HCT116 (cell line): Measurements from ENCODE around the gene IGSF21. TPM values are rescaled to one million over a fixed set of nuclear protein-coding genes. Genes with fewer than 3 reads are reported as not detected.
A peak's percentile ranks its signal among the peaks of the same experiment; 100 is the strongest.

Source experiments
- ATAC-seq: fragments of 200-7000 bp; cut with Tn5 transposase; 2 replicates; pipeline ENCODE4 v1.9.1; 2020; ENCODE audit warnings: mild to moderate bottlenecking, moderate library complexity
- BruUV-seq: library from RNA; stranded (reverse); fragments of 400-500 nt; replicated peaks from 2 replicates; lab custom pipeline; 2021; lab: Mats Ljungman, UMichigan
- CTCF ChIA-PET: fragments of 300-600 bp; sonication (Branson Sonifier 250); formaldehyde crosslinking; loops from one replicate; lab custom pipeline; 2021; ENCODE audit warnings: antibody characterized with exemption; lab: Charles Lee
- POLR2A ChIA-PET: fragments of 300-600, 350-600 bp; sonication (Branson Sonifier 250); formaldehyde crosslinking; loops from one replicate; lab custom pipeline; 2021; ENCODE audit warnings: antibody characterized with exemption; lab: Charles Lee
- RAD21 ChIA-PET, 2 experiments: fragments of 300-600 bp; sonication (Branson Sonifier 250); formaldehyde crosslinking; loops; one replicate each; lab custom pipeline; 2023; ENCODE audit warnings: low total read pairs in 2 of 2; ENCODE audit not compliant: uncharacterized antibody in 2 of 2, unreplicated experiment in 2 of 2, low non-redundant PET in 1 of 2; lab: Charles Lee
- DNase-seq: peaks from one replicate; pipeline ENCODE4 v3.0.0-alpha.2; 2010; ENCODE audit warnings: low read depth, low spot score
- H2AFZ ChIP-seq: fragments of 200-600 bp; shearing (Covaris generic), sonication (generic); 2 replicates; pipeline ENCODE4 v1.6.1; 2017; ENCODE audit warnings: low read depth, mixed run types, mixed read lengths, antibody characterized with exemption, low read length; ENCODE audit not compliant: poor library complexity, severe bottlenecking
- H3K27ac ChIP-seq: 2 replicates; pipeline ENCODE4 v1.5.1; 2012; ENCODE audit warnings: low read depth, low read length
- H3K27me3 ChIP-seq: fragments of 200-600 bp; sonication (generic); 2 replicates; pipeline ENCODE4 v1.6.1; 2016; ENCODE audit warnings: mixed run types, low read length, mixed read lengths; ENCODE audit not compliant: insufficient read depth
- H3K36me3 ChIP-seq, 2 experiments: fragments of 200-500 bp in 1 of 2; fragments of 200-600 bp in 1 of 2; sonication (Bioruptor generic) in 1 of 2; sonication (generic) in 1 of 2; 2 replicates each; pipeline versions ENCODE4 v1.5.1 to v1.6.1; 2014 to 2016; ENCODE audit warnings: low read length in 2 of 2, inconsistent platforms in 1 of 2, mixed read lengths in 1 of 2, mixed run types in 1 of 2; ENCODE audit not compliant: insufficient read depth in 2 of 2, control insufficient read depth in 1 of 2
- H3K4me1 ChIP-seq, 2 experiments: fragments of 200-600 bp in 1 of 2; sonication (generic) in 1 of 2; 2 replicates each; pipeline versions ENCODE4 v1.5.1 to v1.6.1; 2012 to 2017; ENCODE audit warnings: low read length in 2 of 2, inconsistent platforms in 1 of 2, mild to moderate bottlenecking in 1 of 2, mixed read lengths in 1 of 2, mixed run types in 1 of 2, moderate library complexity in 1 of 2; ENCODE audit not compliant: insufficient read depth in 2 of 2, control insufficient read depth in 1 of 2
- H3K4me2 ChIP-seq: fragments of 200-600 bp; sonication (generic); 2 replicates; pipeline ENCODE4 v1.6.1; 2017; ENCODE audit warnings: mixed run types, low read length, mixed read lengths
- H3K4me3 ChIP-seq, 2 experiments: fragments of 200-600 bp in 1 of 2; sonication (generic) in 1 of 2; replicated peaks in 1 of 2; 2 replicates each; pipeline ENCODE4 v1.5.1; 2011 to 2016; ENCODE audit warnings: low read length in 2 of 2, control low read depth in 1 of 2, low read depth in 1 of 2, mild to moderate bottlenecking in 1 of 2, mixed read lengths in 1 of 2, mixed run types in 1 of 2
- H3K79me2 ChIP-seq: fragments of 200-600 bp; sonication (generic); 2 replicates; pipeline ENCODE4 v1.6.1; 2017; ENCODE audit warnings: mild to moderate bottlenecking, mixed run types, low read length, moderate library complexity, mixed read lengths; ENCODE audit not compliant: insufficient read depth
- H3K9ac ChIP-seq: fragments of 200-600 bp; sonication (generic); 2 replicates; pipeline ENCODE4 v1.6.1; 2016; ENCODE audit warnings: low read length, mixed read lengths
- H3K9me2 ChIP-seq: fragments of 200-600 bp; sonication (generic), shearing (Covaris generic); 2 replicates; pipeline ENCODE4 v1.6.1; 2017; ENCODE audit warnings: mixed run types, mild to moderate bottlenecking, moderate library complexity; ENCODE audit not compliant: insufficient read depth
- H3K9me3 ChIP-seq, 2 experiments: fragments of 200-500 bp in 1 of 2; fragments of 200-600 bp in 1 of 2; sonication (Bioruptor generic) in 1 of 2; sonication (generic) in 1 of 2; 2 replicates each; pipeline ENCODE4 v1.6.1; 2014 to 2017; ENCODE audit warnings: low read length in 2 of 2, mixed read lengths in 2 of 2, inconsistent platforms in 1 of 2, low read depth in 1 of 2, mild to moderate bottlenecking in 1 of 2, mixed run types in 1 of 2, moderate library complexity in 1 of 2; ENCODE audit not compliant: control insufficient read depth in 1 of 2, insufficient read depth in 1 of 2
- H4K20me1 ChIP-seq: fragments of 200-600 bp; sonication (generic), shearing (Covaris generic); 2 replicates; pipeline ENCODE4 v1.6.1; 2017; ENCODE audit warnings: mixed run types, mild to moderate bottlenecking, moderate library complexity; ENCODE audit not compliant: insufficient read depth
- ATF3 ChIP-seq: IDR thresholded peaks from 2 replicates; pipeline ENCODE4 v1.6.1; 2012
- JUND ChIP-seq: IDR thresholded peaks from 2 replicates; pipeline ENCODE4 v1.6.1; 2012
- POLR2A ChIP-seq: IDR thresholded peaks from 2 replicates; pipeline ENCODE4 v1.7.0; 2011; ENCODE audit warnings: borderline replicate concordance; ENCODE audit not compliant: insufficient read depth, insufficient read length; ENCODE audit errors: extremely low read depth
- POLR2AphosphoS5 ChIP-seq: IDR thresholded peaks from 2 replicates; pipeline ENCODE4 v1.6.1; 2011; ENCODE audit warnings: mild to moderate bottlenecking, low read depth, low read length, moderate library complexity
- RAD21 ChIP-seq: IDR thresholded peaks from 2 replicates; pipeline ENCODE4 v1.6.1; 2012; ENCODE audit warnings: low read depth, mild to moderate bottlenecking
- REST ChIP-seq: IDR thresholded peaks from 2 replicates; pipeline ENCODE4 v1.6.1; 2012; ENCODE audit warnings: low read depth
- SIN3A ChIP-seq: IDR thresholded peaks from 2 replicates; pipeline ENCODE4 v1.6.1; 2012; ENCODE audit warnings: low read depth
- SRF ChIP-seq: IDR thresholded peaks from 2 replicates; pipeline ENCODE4 v1.6.1; 2012; ENCODE audit warnings: low read depth
- TCF7L2 ChIP-seq: IDR thresholded peaks from 2 replicates; pipeline ENCODE4 v1.7.0; 2011; ENCODE audit warnings: borderline replicate concordance, inconsistent platforms; ENCODE audit not compliant: insufficient read depth, insufficient read length; ENCODE audit errors: extremely low read depth
- YY1 ChIP-seq: IDR thresholded peaks from 2 replicates; pipeline ENCODE4 v1.6.1; 2011; ENCODE audit warnings: low read length, low read depth, moderate library complexity, mild to moderate bottlenecking; ENCODE audit not compliant: insufficient replicate concordance; ENCODE audit errors: extremely low read depth
- intact Hi-C: fragments of 100-400 bp; cut with micrococcal nuclease; formaldehyde crosslinking; loops from 2 replicates; pipeline ENCODE4 v1.10.0; 2022
- total RNA-seq: library from RNA; stranded (reverse); gene quantifications from one replicate; pipeline ENCODE4 v1.2.1, GENCODE V29; 2021; ENCODE audit not compliant: unreplicated experiment
- TF ChIP-seq, protein P1 (sequence below), 3 experiments: fragments of 200-600 bp in 1 of 3; sonication (generic) in 1 of 3; IDR thresholded peaks in 2 of 3; conservative IDR thresholded peaks in 1 of 3; 2 replicates each; pipeline ENCODE4 v1.5.1; 2012 to 2017; ENCODE audit warnings: low read depth in 2 of 3, low read length in 2 of 3, antibody characterized with exemption in 1 of 3, borderline replicate concordance in 1 of 3, control low read depth in 1 of 3, mild to moderate bottlenecking in 1 of 3, mixed read lengths in 1 of 3, mixed run types in 1 of 3, moderate library complexity in 1 of 3; ENCODE audit not compliant: insufficient read depth in 1 of 3
- TF ChIP-seq, protein P2 (sequence below): IDR thresholded peaks from 2 replicates; pipeline ENCODE4 v1.6.1; 2012
- TF ChIP-seq, protein P3 (sequence below): IDR thresholded peaks from 2 replicates; pipeline ENCODE4 v1.6.1; 2011; ENCODE audit warnings: mild to moderate bottlenecking, low read length, moderate library complexity; ENCODE audit not compliant: insufficient replicate concordance; ENCODE audit errors: extremely low read depth

The IGSF21 gene
- total RNA-seq, 1 experiment from 2014 or later = not detected

- no peak for TF ChIP-seq TCF7L2
- no peak for TF ChIP-seq POLR2A
- TF ChIP-seq YY1 = no peak
- TF ChIP-seq POLR2AphosphoS5 = no peak
- no peak for TF ChIP-seq SRF
- TF ChIP-seq ATF3 = no peak
- TF ChIP-seq SIN3A = no peak
- TF ChIP-seq, all 23 proteins: peak for 0
These were observed 40.9 kb downstream of the IGSF21 start (continued) for GRCh38 chr1:18148461-18148860.

DNA sequence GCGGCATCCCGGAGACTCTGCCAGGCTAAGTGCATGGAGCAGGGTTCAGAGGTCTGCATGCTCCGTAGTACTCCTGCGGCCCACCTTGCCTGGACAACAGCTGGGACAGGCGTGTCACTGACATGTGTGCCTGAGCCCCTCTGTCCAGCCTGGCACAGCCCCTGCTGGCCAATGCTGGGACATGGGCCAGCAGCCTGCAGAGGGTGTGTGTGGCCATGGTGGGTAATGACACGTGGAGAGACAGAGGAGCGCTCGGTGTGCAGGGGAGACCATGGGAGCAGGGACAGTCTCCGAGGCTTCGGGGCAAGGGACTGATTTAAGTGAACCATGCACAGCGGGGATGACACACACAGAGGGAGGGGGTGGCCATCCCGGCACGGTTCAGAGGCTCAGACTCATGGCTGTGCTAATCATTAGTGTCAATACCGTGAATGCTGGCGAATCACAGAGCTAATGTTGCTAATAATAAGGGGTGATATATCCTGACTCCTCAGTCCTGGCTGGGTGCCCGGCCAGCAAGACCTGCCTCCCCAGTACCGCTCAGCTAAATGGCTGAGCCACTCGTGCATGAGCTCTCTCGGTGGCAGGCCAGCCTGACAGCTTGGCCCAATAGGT, 41.5 kb downstream of the IGSF21 start:
- ChIA-PET RAD21 (no interaction called here), POLR2A (no interaction called here), CTCF (interaction anchor here (0.6 kb wide), 1 partner anchor 10 kb away, joined by 3 read pairs; no protein-coding TSS in a partner anchor)
- Histone ChIP-seq H3K9ac (no peak overlapping the region), H3K4me1 (peaks cover 8 to 24% of the 10 kb centered on the region in 2 experiments), H3K9me2 (no peaks in the 10 kb centered on the region), H4K20me1 (no peaks in the 10 kb centered on the region), H3K27ac (no peak overlapping the region), H3K4me2 (no peak overlapping the region), H3K9me3 (no peaks in the 10 kb centered on the region), H3K27me3 (no peaks in the 10 kb centered on the region), H3K36me3 (no peaks in the 10 kb centered on the region), H3K79me2 (no peaks in the 10 kb centered on the region), H2AFZ (no peak overlapping the region), H3K4me3 (no peak overlapping the region)
- TF ChIP-seq, protein P1, sequence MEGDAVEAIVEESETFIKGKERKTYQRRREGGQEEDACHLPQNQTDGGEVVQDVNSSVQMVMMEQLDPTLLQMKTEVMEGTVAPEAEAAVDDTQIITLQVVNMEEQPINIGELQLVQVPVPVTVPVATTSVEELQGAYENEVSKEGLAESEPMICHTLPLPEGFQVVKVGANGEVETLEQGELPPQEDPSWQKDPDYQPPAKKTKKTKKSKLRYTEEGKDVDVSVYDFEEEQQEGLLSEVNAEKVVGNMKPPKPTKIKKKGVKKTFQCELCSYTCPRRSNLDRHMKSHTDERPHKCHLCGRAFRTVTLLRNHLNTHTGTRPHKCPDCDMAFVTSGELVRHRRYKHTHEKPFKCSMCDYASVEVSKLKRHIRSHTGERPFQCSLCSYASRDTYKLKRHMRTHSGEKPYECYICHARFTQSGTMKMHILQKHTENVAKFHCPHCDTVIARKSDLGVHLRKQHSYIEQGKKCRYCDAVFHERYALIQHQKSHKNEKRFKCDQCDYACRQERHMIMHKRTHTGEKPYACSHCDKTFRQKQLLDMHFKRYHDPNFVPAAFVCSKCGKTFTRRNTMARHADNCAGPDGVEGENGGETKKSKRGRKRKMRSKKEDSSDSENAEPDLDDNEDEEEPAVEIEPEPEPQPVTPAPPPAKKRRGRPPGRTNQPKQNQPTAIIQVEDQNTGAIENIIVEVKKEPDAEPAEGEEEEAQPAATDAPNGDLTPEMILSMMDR (IDR thresholded peaks at IDR 0.05 in 2 of 3, conservative IDR thresholded peaks at IDR 0.05 in 1 of 3; ENCODE audit: borderline replicate concordance in 1 of 3, insufficient read depth in 1 of 3, low read depth in 2 of 3, low read length in 2 of 3) = peak in 2 of 3 experiments; percentile 47 to 49; a peak in 4 of 6 replicates
- TF ChIP-seq YY1 = no peak
- no peak for TF ChIP-seq RAD21
- TF ChIP-seq JUND = no peak
- TF ChIP-seq, protein P2, sequence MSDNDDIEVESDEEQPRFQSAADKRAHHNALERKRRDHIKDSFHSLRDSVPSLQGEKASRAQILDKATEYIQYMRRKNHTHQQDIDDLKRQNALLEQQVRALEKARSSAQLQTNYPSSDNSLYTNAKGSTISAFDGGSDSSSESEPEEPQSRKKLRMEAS = no peak
- no peak for TF ChIP-seq REST
- TF ChIP-seq, protein P3, sequence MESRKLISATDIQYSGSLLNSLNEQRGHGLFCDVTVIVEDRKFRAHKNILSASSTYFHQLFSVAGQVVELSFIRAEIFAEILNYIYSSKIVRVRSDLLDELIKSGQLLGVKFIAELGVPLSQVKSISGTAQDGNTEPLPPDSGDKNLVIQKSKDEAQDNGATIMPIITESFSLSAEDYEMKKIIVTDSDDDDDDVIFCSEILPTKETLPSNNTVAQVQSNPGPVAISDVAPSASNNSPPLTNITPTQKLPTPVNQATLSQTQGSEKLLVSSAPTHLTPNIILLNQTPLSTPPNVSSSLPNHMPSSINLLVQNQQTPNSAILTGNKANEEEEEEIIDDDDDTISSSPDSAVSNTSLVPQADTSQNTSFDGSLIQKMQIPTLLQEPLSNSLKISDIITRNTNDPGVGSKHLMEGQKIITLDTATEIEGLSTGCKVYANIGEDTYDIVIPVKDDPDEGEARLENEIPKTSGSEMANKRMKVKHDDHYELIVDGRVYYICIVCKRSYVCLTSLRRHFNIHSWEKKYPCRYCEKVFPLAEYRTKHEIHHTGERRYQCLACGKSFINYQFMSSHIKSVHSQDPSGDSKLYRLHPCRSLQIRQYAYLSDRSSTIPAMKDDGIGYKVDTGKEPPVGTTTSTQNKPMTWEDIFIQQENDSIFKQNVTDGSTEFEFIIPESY = no peak
- BruUV-seq = no TSS peak
- DNase-seq = no peak
- intact Hi-C loops = no loop called here
- peak; percentile 72 for ATAC-seq
